Vagina (tissue), 2 donors: ENCODE results near the gene PCNX2.

Experiments used
- CTCF ChIP-seq, 3 experiments: fragments of 450-650 bp in 2 of 3; fragments of 200-600 bp in 1 of 3; sonication (generic) in 1 of 3; IDR thresholded peaks; one replicate each; pipeline ENCODE4 v1.5.1; 2017 to 2019; ENCODE audit warnings: antibody characterized with exemption in 3 of 3, mild to moderate bottlenecking in 2 of 3, moderate library complexity in 2 of 3
- POLR2A ChIP-seq, 2 donors: fragments of 450-650 bp; IDR thresholded peaks; one replicate each; pipeline ENCODE4 v1.6.1; 2017; ENCODE audit warnings: antibody characterized with exemption in 2 of 2, mild to moderate bottlenecking in 2 of 2, moderate library complexity in 2 of 2
- POLR2AphosphoS5 ChIP-seq, 2 donors: sonication (generic); formaldehyde crosslinking; IDR thresholded peaks; one replicate each; pipeline ENCODE4 v1.9.0; 2017; ENCODE audit warnings: antibody characterized with exemption in 2 of 2, mild to moderate bottlenecking in 2 of 2, low read depth in 1 of 2; ENCODE audit not compliant: insufficient read depth in 1 of 2

- TF ChIP-seq POLR2A (IDR thresholded peaks at IDR 0.05): no peak
- TF ChIP-seq CTCF (IDR thresholded peaks at IDR 0.05): no peak
- TF ChIP-seq POLR2AphosphoS5 (IDR thresholded peaks at IDR 0.05; ENCODE audit: insufficient read depth in 1 of 2, low read depth in 1 of 2): no peak
Observed at GRCh38 chr1:233040494-233040893, 255.0 kb downstream of the PCNX2 start.
